Vein endothelial cell (primary cell): ENCODE measurements around the gene KIRREL1. TPM values are rescaled to one million over a fixed set of nuclear protein-coding genes. Genes with fewer than 3 reads are reported as not detected.

Experiments used
- total RNA-seq: library from RNA; depleted of rRNA; stranded (reverse); fragments of >200 nt; gene quantifications from 2 replicates; pipeline ENCODE4 v1.2.3, GENCODE V29; 2012

Gene KIRREL1
- total RNA-seq = 42.2 and 51.9 TPM in 2 replicates

GRCh38 chr1:157993147-157993917 lies at the start of gene KIRREL1:
Gene KIRREL1, plus strand, starts transcription at chr1:157993645. Its CDS starts 32 bp downstream, at chr1:157993677.

Other genes with a start within 250 kb of the KIRREL1 start
- gene FCRL2, start 216.5 kb upstream of the KIRREL1 start, total RNA-seq = not detected in 2 replicates
- not detected in 2 replicates for gene FCRL1, start 173.5 kb upstream of the KIRREL1 start, total RNA-seq
- gene CD5L, start 151.8 kb upstream of the KIRREL1 start, total RNA-seq = not detected in 2 replicates
- under 0.01 and 0.10 TPM in 2 replicates for gene CD1D, start 187.2 kb downstream of the KIRREL1 start, total RNA-seq